ENCODE data around the gene NME7. TPM values are rescaled to one million over a fixed set of nuclear protein-coding genes. Genes with fewer than 3 reads are reported as not detected.
"Not testable (repeated sequence)": the region's sequence is repeated elsewhere in the genome, so short reads cannot be mapped to it uniquely, and the experiment has no call there.

Gene NME7
- polyA plus RNA-seq, 1 donor, result 12.0 TPM

GRCh38 chr1:169217636-169218035, 150.0 kb downstream of the NME7 start:
- DNase-seq, result no peak

- DNase-seq, result no peak
These were observed 153.0 kb downstream of the NME7 start for GRCh38 chr1:169214598-169214997.

- DNase-seq, result no peak
These were observed 155.5 kb downstream of the NME7 start for GRCh38 chr1:169212088-169212487.

- no peak for DNase-seq
These were observed 159.6 kb downstream of the NME7 start for GRCh38 chr1:169207797-169208520.

GRCh38 chr1:169204157-169204556, 163.4 kb downstream of the NME7 start:
- no peak for DNase-seq

GRCh38 chr1:169202791-169203665, 164.6 kb downstream of the NME7 start:
- DNase-seq, result no peak

GRCh38 chr1:169201084-169201619, 166.4 kb downstream of the NME7 start:
- no peak for DNase-seq

GRCh38 chr1:169200319-169200718, 167.3 kb downstream of the NME7 start:
- no peak for DNase-seq

- DNase-seq, result no peak
These were observed 171.0 kb downstream of the NME7 start for GRCh38 chr1:169196581-169196980.

- DNase-seq, result no peak
These were observed 171.4 kb downstream of the NME7 start for GRCh38 chr1:169196161-169196560.

- DNase-seq, result peak; percentile 15
These were observed 174.3 kb downstream of the NME7 start for GRCh38 chr1:169193191-169193850.

GRCh38 chr1:169186106-169186505, 181.5 kb downstream of the NME7 start:
- DNase-seq, result no peak

GRCh38 chr1:169184812-169185211, 182.8 kb downstream of the NME7 start:
- DNase-seq, result no peak

- no peak for DNase-seq
These were observed 187.4 kb downstream of the NME7 start for GRCh38 chr1:169180174-169180573.

GRCh38 chr1:169179431-169179830, 188.2 kb downstream of the NME7 start:
- DNase-seq, result not testable (repeated sequence)

- peak; percentile 21 for DNase-seq
These were observed 192.1 kb downstream of the NME7 start for GRCh38 chr1:169175461-169175860.

GRCh38 chr1:169163059-169163458, 204.5 kb downstream of the NME7 start:
- DNase-seq, result no peak

GRCh38 chr1:169161496-169162194, 206.0 kb downstream of the NME7 start:
- no peak for DNase-seq

- no peak for DNase-seq
These were observed 206.6 kb downstream of the NME7 start for GRCh38 chr1:169160845-169161495.

- DNase-seq, result no peak
These were observed 211.0 kb downstream of the NME7 start for GRCh38 chr1:169156580-169156979.

GRCh38 chr1:169155675-169156074, 211.9 kb downstream of the NME7 start:
- no peak for DNase-seq

GRCh38 chr1:169151338-169151837, 216.2 kb downstream of the NME7 start:
- no peak for DNase-seq

All from hindlimb muscle (tissue), 1 donor.